K562 (cell line): Measurements from ENCODE around the gene PRF1. TPM values are rescaled to one million over a fixed set of nuclear protein-coding genes. Genes with fewer than 3 reads are reported as not detected.

ENCODE experiments used
- ATAC-seq: fragments of 200-7000 bp; cut with Tn5 transposase; 3 replicates; pipeline ENCODE4 v1.9.1; 2020; ENCODE audit warnings: moderate library complexity
- BruUV-seq: library from RNA; stranded (reverse); fragments of 400-500 nt; replicated peaks from 2 replicates; lab custom pipeline; 2021; lab: Mats Ljungman, UMichigan
- CTCF ChIA-PET: fragments of 300-600 bp; formaldehyde crosslinking; extraction: SDS; loops from one replicate; lab custom pipeline; 2021; ENCODE audit warnings: low intra/inter-chr PET ratio; lab: Yijun Ruan, JAX
- POLR2A ChIA-PET: fragments of 300-600, 350-650 bp; sonication (Branson Sonifier 250); formaldehyde crosslinking; extraction: SDS; loops from one replicate; lab custom pipeline; 2021; ENCODE audit warnings: antibody characterized with exemption, inconsistent platforms; lab: Yijun Ruan, JAX
- DNase-seq, 4 experiments: peaks; one replicate each; pipeline versions ENCODE4 v3.0.0 to v3.0.0-alpha.2; 2011 to 2018; ENCODE audit warnings: low spot score in 3 of 4, mixed read lengths in 3 of 4; ENCODE audit errors: extremely low read depth in 1 of 4
- FAIRE-seq: peaks from 2 replicates; lab custom pipeline; 2011; peaks lifted over from hg19 to GRCh38; lab: Jason Lieb, UNC
- H2AFZ ChIP-seq: 2 replicates; pipeline ENCODE4 v1.6.0; 2011; ENCODE audit warnings: low read depth, low read length, control low read depth, inconsistent platforms
- H3K27ac ChIP-seq: fragments of 200-600 bp; 3 replicates; pipeline ENCODE4 v1.8.0; 2011; ENCODE audit warnings: low read depth, mild to moderate bottlenecking, control low read depth, inconsistent platforms, low read length, moderate library complexity, mixed read lengths; ENCODE audit errors: extremely low read depth
- H3K27me3 ChIP-seq, 2 experiments: fragments of 300-600 bp in 1 of 2; 2 replicates in 1 of 2; 3 replicates in 1 of 2; pipeline versions ENCODE4 v1.6.0 to v1.8.0; 2011; ENCODE audit warnings: inconsistent platforms in 2 of 2, low read length in 2 of 2, mild to moderate bottlenecking in 1 of 2, mixed read lengths in 1 of 2, moderate library complexity in 1 of 2; ENCODE audit not compliant: control insufficient read depth in 2 of 2, insufficient read depth in 2 of 2
- H3K36me3 ChIP-seq: fragments of 300-600 bp; 3 replicates; pipeline ENCODE4 v1.8.0; 2011; ENCODE audit warnings: mild to moderate bottlenecking, low read length, inconsistent platforms; ENCODE audit not compliant: control insufficient read depth, insufficient read depth
- H3K4me1 ChIP-seq, 2 experiments: fragments of 200-600 bp in 1 of 2; replicated peaks in 1 of 2; 2 replicates in 1 of 2; 3 replicates in 1 of 2; pipeline versions ENCODE4 v1.5.1 to v1.8.0; 2011; ENCODE audit warnings: inconsistent platforms in 2 of 2, low read length in 2 of 2, mild to moderate bottlenecking in 1 of 2, mixed read lengths in 1 of 2, moderate library complexity in 1 of 2; ENCODE audit not compliant: control insufficient read depth in 2 of 2, insufficient read depth in 2 of 2
- H3K4me2 ChIP-seq: 2 replicates; pipeline ENCODE4 v1.6.1; 2011; ENCODE audit warnings: low read length, control low read depth, inconsistent platforms, mixed read lengths; ENCODE audit not compliant: insufficient read depth
- H3K4me3 ChIP-seq: fragments of 200-600 bp; sonication (generic), shearing (Covaris generic); 2 replicates; pipeline ENCODE4 v1.5.1; 2016; ENCODE audit warnings: control low read depth, inconsistent platforms
- H3K79me2 ChIP-seq: fragments of 200-600 bp; 3 replicates; pipeline ENCODE4 v1.8.0; 2011; ENCODE audit warnings: low read length, inconsistent platforms; ENCODE audit not compliant: control insufficient read depth, insufficient read depth
- H3K9ac ChIP-seq, 2 experiments: 2 replicates each; pipeline versions ENCODE4 v1.6.0 to v1.6.1; 2011; ENCODE audit warnings: low read depth in 2 of 2, low read length in 2 of 2, control low read depth in 1 of 2, inconsistent platforms in 1 of 2, mild to moderate bottlenecking in 1 of 2, mixed read lengths in 1 of 2; ENCODE audit not compliant: insufficient read depth in 1 of 2
- H3K9me1 ChIP-seq: one replicate; pipeline ENCODE4 v1.6.0; 2011; ENCODE audit warnings: inconsistent platforms, mild to moderate bottlenecking, low read length, moderate library complexity; ENCODE audit not compliant: control insufficient read depth, insufficient read depth
- H3K9me3 ChIP-seq: replicated peaks from 2 replicates; pipeline ENCODE4 v1.5.1; 2011; ENCODE audit warnings: low read depth, low read length, inconsistent platforms; ENCODE audit not compliant: control insufficient read depth, insufficient read depth
- H4K20me1 ChIP-seq: replicated peaks from 2 replicates; pipeline ENCODE4 v1.6.1; 2011; ENCODE audit warnings: low read length, inconsistent platforms, mixed read lengths; ENCODE audit not compliant: control insufficient read depth, insufficient read depth
- C11orf30 ChIP-seq: fragments of 450-650 bp; IDR thresholded peaks from 2 replicates; pipeline ENCODE4 v1.6.1; 2016; ENCODE audit warnings: low read depth, mild to moderate bottlenecking
- CHD1 ChIP-seq: fragments of 200-600 bp; sonication (generic); IDR thresholded peaks from one replicate; pipeline ENCODE4 v1.6.1; 2012; ENCODE audit warnings: mild to moderate bottlenecking, moderate library complexity, low read length, inconsistent platforms
- DACH1 ChIP-seq: fragments of 450-650 bp; IDR thresholded peaks from 2 replicates; pipeline ENCODE4 v1.6.1; 2018; ENCODE audit not compliant: partially characterized antibody
- DLX4 ChIP-seq: fragments of 250-450 bp; sonication (Bioruptor Pico); IDR thresholded peaks from 2 replicates; pipeline ENCODE4 v1.6.1; 2021; ENCODE audit warnings: mild to moderate bottlenecking
- DMBX1 ChIP-seq: fragments of 250-450 bp; sonication (Bioruptor Pico); IDR thresholded peaks from 2 replicates; pipeline ENCODE4 v1.8.0; 2022; ENCODE audit warnings: inconsistent platforms, mild to moderate bottlenecking, moderate library complexity, borderline replicate concordance
- FOXK1 ChIP-seq: sonication (generic); formaldehyde crosslinking; IDR thresholded peaks from 2 replicates; pipeline ENCODE4 v1.8.0; 2022; ENCODE audit warnings: missing genetic modification reagents, mild to moderate bottlenecking, borderline replicate concordance
- GABPB2 ChIP-seq: fragments of 250-450 bp; sonication (Bioruptor Pico); conservative IDR thresholded peaks from 2 replicates; pipeline ENCODE4 v1.5.1; 2021; ENCODE audit warnings: mild to moderate bottlenecking
- MEF2A ChIP-seq: IDR thresholded peaks from 2 replicates; pipeline ENCODE4 v1.6.1; 2011; ENCODE audit warnings: low read depth, mild to moderate bottlenecking, low read length, moderate library complexity; ENCODE audit not compliant: control insufficient read depth
- NRF1 ChIP-seq, 2 experiments: fragments of 450-650 bp; IDR thresholded peaks in 1 of 2; conservative IDR thresholded peaks in 1 of 2; 2 replicates each; pipeline ENCODE4 v1.6.1; 2014; ENCODE audit warnings: mild to moderate bottlenecking in 2 of 2
- PKNOX1 ChIP-seq: fragments of 450-650 bp; IDR thresholded peaks from 2 replicates; pipeline ENCODE4 v1.6.1; 2016
- PRPF4 ChIP-seq: fragments of 200-400 bp; formaldehyde crosslinking; IDR thresholded peaks from one replicate; pipeline ENCODE4 v1.6.1; 2017; ENCODE audit warnings: low read length, low read depth, mild to moderate bottlenecking; ENCODE audit not compliant: insufficient read depth, poor library complexity, severe bottlenecking
- PTBP1 ChIP-seq: fragments of 200-400 bp; formaldehyde crosslinking; IDR thresholded peaks from 2 replicates; pipeline ENCODE4 v1.6.1; 2017; ENCODE audit warnings: low read depth, low read length
- RFX5 ChIP-seq: IDR thresholded peaks from 2 replicates; pipeline ENCODE4 v1.6.1; 2011; ENCODE audit warnings: low read depth, mild to moderate bottlenecking, improper control_type of control experiment, low read length
- SP2 ChIP-seq: IDR thresholded peaks from 2 replicates; pipeline ENCODE4 v1.6.1; 2011; ENCODE audit warnings: mild to moderate bottlenecking, low read depth, low read length, moderate library complexity; ENCODE audit not compliant: poor library complexity, severe bottlenecking; ENCODE audit errors: extremely low read depth
- ZNF445 ChIP-seq: fragments of 250-450 bp; sonication (Bioruptor Pico); IDR thresholded peaks from 2 replicates; pipeline ENCODE4 v1.4.0; 2020; ENCODE audit warnings: low read depth, mild to moderate bottlenecking, moderate library complexity
- ZNF699 ChIP-seq: fragments of 250-450 bp; sonication (Bioruptor Pico); IDR thresholded peaks from 2 replicates; pipeline ENCODE4 v1.8.0; 2021; ENCODE audit warnings: mild to moderate bottlenecking, moderate library complexity; ENCODE audit not compliant: insufficient replicate concordance
- ZNF764 ChIP-seq: fragments of 250-450 bp; sonication (Bioruptor Pico); IDR thresholded peaks from 2 replicates; pipeline ENCODE4 v1.4.0; 2020; ENCODE audit warnings: low read depth, mild to moderate bottlenecking, moderate library complexity
- WGBS: fragments of 100-300 bp; shearing (Covaris generic); methylation state at CpG from one replicate; pipeline ENCODE4 v1.1.6; 2016; ENCODE audit warnings: low coverage, mixed read lengths; ENCODE audit not compliant: insufficient coverage; ENCODE audit errors: missing lambda C conversion rate; 5-methylcytosine and 5-hydroxymethylcytosine counted together
- in situ Hi-C: fragments of 300-500 bp; cut with MboI; formaldehyde crosslinking; loops from 4 replicates; pipeline ENCODE4 v1.15.0; 2018; ENCODE audit warnings: inconsistent platforms, mixed read lengths
- intact Hi-C: fragments of 100-400 bp; cut with micrococcal nuclease; formaldehyde crosslinking; loops from 2 replicates; pipeline ENCODE4 v1.14.2; 2022
- polyA plus RNA-seq, 8 experiments: library from polyadenylated mRNA; depleted of rRNA in 4 of 8; stranded (reverse) in 5 of 8; unstranded in 3 of 8; fragments of >200 nt; fragmentation: Nextera tagmentation in 2 of 8; fragmentation: Illumina TruSeq in 1 of 8; extraction: Ambion mirVana in 2 of 8; extraction: Trizol in 1 of 8; gene quantifications; 2 replicates each; pipeline versions ENCODE4 v1.2.1 to v1.2.3, GENCODE V29; 2011 to 2014; ENCODE audit warnings: inconsistent platforms in 1 of 8, missing spikeins in 1 of 8
- total RNA-seq, 7 experiments: library from RNA; depleted of rRNA in 6 of 7; stranded (reverse); fragments of >200 nt in 6 of 7; fragmentation: Illumina TruSeq in 2 of 7; extraction: Trizol in 2 of 7; gene quantifications; 2 replicates each; pipeline versions ENCODE4 v1.2.1 to v1.2.3, GENCODE V29; 2011 to 2021; ENCODE audit warnings: low replicate concordance in 1 of 7
- TF ChIP-seq, protein P1 (sequence below): conservative IDR thresholded peaks from 2 replicates; pipeline ENCODE4 v1.6.1; 2011; ENCODE audit warnings: low read depth, mild to moderate bottlenecking, low read length; ENCODE audit not compliant: control insufficient read depth
- TF ChIP-seq, protein P2 (sequence below): fragments of 450-650 bp; formaldehyde crosslinking; IDR thresholded peaks from 2 replicates; pipeline ENCODE4 v1.4.0; 2020; ENCODE audit warnings: mild to moderate bottlenecking, mixed read lengths

Gene PRF1
- total and polyA plus RNA-seq, 9 of the 15 experiments (the other 6 are each of a cell fraction or from before 2014, with no cell fraction given) = 3.8 to 8.6 (median 6.3) TPM

- peaks cover 8% of the 10 kb centered on the region for H3K9me3 ChIP-seq
- ChIA-PET POLR2A (interaction anchor here (0.6 kb wide), 1 partner anchor 148 kb away, joined by 4 read pairs; no protein-coding TSS in a partner anchor), CTCF (no interaction called here)
- ATAC-seq (peak; percentile 89), FAIRE-seq (peak; percentile 40), DNase-seq (no peak)
- no peak overlapping the region for H3K4me2 ChIP-seq
- peak overlapping the region in 1 of 2 experiments; percentile 41; a peak in 1 of 4 replicates for H3K9ac ChIP-seq
- no peaks in the 10 kb centered on the region for H3K79me2 ChIP-seq
- H3K4me3 ChIP-seq = no peak overlapping the region
- no peaks in the 10 kb centered on the region for H3K9me1 ChIP-seq
- no TSS peak for BruUV-seq
- H3K27ac ChIP-seq = no peak overlapping the region
- intact Hi-C loops (no loop called here), in situ Hi-C loops (no loop called here)
- peaks cover 6 to 11% of the 10 kb centered on the region in 2 experiments; a peak in 4 of 5 replicates for H3K4me1 ChIP-seq
- 24% methylated on average over 4 of the region's 4 CpGs for WGBS
- no peaks in the 10 kb centered on the region for H3K27me3 ChIP-seq
- H3K36me3 ChIP-seq = no peaks in the 10 kb centered on the region
- 0 out of 2 replicates have a peak overlapping the region, but pooled peaks have one; percentile 46 for H2AFZ ChIP-seq
- no peaks in the 10 kb centered on the region for H4K20me1 ChIP-seq
- TF ChIP-seq RFX5 (no peak), NRF1 (conservative IDR thresholded peaks at IDR 0.05 in 1 of 2, IDR thresholded peaks at IDR 0.05 in 1 of 2) (no peak), PKNOX1 (no peak), MEF2A (no peak), PRPF4 (no peak), DLX4 (CRISPR knock-in tag) (no peak), DMBX1 (CRISPR knock-in tag) (no peak), DACH1 (no peak), ZNF764 (CRISPR knock-in tag) (no peak), FOXK1 (CRISPR knock-in tag) (no peak), ZNF445 (CRISPR knock-in tag) (no peak), C11orf30 (peak; percentile 10; the same call in 1 of the 2 replicates), SP2 (no peak), CHD1 (no peak), ZNF699 (no peak), GABPB2 (CRISPR knock-in tag) (no peak), PTBP1 (no peak)
- TF ChIP-seq, protein P1, sequence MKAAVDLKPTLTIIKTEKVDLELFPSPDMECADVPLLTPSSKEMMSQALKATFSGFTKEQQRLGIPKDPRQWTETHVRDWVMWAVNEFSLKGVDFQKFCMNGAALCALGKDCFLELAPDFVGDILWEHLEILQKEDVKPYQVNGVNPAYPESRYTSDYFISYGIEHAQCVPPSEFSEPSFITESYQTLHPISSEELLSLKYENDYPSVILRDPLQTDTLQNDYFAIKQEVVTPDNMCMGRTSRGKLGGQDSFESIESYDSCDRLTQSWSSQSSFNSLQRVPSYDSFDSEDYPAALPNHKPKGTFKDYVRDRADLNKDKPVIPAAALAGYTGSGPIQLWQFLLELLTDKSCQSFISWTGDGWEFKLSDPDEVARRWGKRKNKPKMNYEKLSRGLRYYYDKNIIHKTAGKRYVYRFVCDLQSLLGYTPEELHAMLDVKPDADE = no peak
- TF ChIP-seq, protein P2, sequence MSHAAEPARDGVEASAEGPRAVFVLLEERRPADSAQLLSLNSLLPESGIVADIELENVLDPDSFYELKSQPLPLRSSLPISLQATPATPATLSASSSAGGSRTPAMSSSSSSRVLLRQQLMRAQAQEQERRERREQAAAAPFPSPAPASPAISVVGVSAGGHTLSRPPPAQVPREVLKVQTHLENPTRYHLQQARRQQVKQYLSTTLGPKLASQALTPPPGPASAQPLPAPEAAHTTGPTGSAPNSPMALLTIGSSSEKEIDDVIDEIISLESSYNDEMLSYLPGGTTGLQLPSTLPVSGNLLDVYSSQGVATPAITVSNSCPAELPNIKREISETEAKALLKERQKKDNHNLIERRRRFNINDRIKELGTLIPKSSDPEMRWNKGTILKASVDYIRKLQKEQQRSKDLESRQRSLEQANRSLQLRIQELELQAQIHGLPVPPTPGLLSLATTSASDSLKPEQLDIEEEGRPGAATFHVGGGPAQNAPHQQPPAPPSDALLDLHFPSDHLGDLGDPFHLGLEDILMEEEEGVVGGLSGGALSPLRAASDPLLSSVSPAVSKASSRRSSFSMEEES (CRISPR knock-in tag) = no peak
Observed at GRCh38 chr10:70634011-70634410, 31.5 kb upstream of the PRF1 start.
